NOMO-1 treated with DMSO at 0.1 percent for 48 hours (cell line): ENCODE data around the gene CLDN8.

Experiments
- DNase-seq: peaks from one replicate; lab custom pipeline; 2025; ENCODE audit not compliant: unreplicated experiment; lab: John Stamatoyannopoulos, UW

Gene CLDN8

GRCh38 chr21:30206551-30207251 is 9.2 kb downstream of the CLDN8 start:
- no peak for DNase-seq

GRCh38 chr21:30200000-30200399 is 15.9 kb downstream of the CLDN8 start:
- DNase-seq, result no peak

GRCh38 chr21:30194701-30195299 is 21.1 kb downstream of the CLDN8 start:
- DNase-seq, result peak; percentile 62

- no peak for DNase-seq
These were observed 22.7 kb downstream of the CLDN8 start for GRCh38 chr21:30193201-30193600.

GRCh38 chr21:30190554-30190953 is 25.3 kb downstream of the CLDN8 start:
- DNase-seq, result no peak

GRCh38 chr21:30189773-30190172 is 26.1 kb downstream of the CLDN8 start:
- no peak for DNase-seq

- DNase-seq, result no peak
These were observed 29.7 kb downstream of the CLDN8 start for GRCh38 chr21:30186242-30186641.

GRCh38 chr21:30168086-30168485 is 47.8 kb downstream of the CLDN8 start:
- DNase-seq, result no peak

GRCh38 chr21:30166705-30167104 is 49.2 kb downstream of the CLDN8 start, which contains the start of gene CLDN17:
Gene CLDN17 (minus strand): TSS chr21:30166805. CDS start chr21:30166617, 188 bp downstream.
- DNase-seq, result no peak

GRCh38 chr21:30166171-30166570 is 49.7 kb downstream of the CLDN8 start:
- DNase-seq, result no peak

- DNase-seq, result no peak
These were observed 51.1 kb downstream of the CLDN8 start for GRCh38 chr21:30164796-30165195.
